Prostate gland (tissue), 2 donors: ENCODE data around the gene CADPS. TPM values are rescaled to one million over a fixed set of nuclear protein-coding genes. Genes with fewer than 3 reads are reported as not detected.

Experiments used
- DNase-seq: peaks from one replicate; pipeline ENCODE4 v3.0.0-alpha.2; 2019; ENCODE audit warnings: low spot score
- H3K27ac ChIP-seq, 2 donors: fragments of 200-600 bp; sonication (generic); 2 replicates each; pipeline ENCODE4 v1.5.1; 2017 to 2019
- H3K27me3 ChIP-seq: fragments of 200-600 bp; sonication (generic); replicated peaks from 2 replicates; pipeline ENCODE4 v1.5.1; 2019; ENCODE audit not compliant: insufficient read depth
- H3K36me3 ChIP-seq, 2 donors: fragments of 200-600 bp; sonication (generic); 1 replicate in 1 of 2; 2 replicates in 1 of 2; pipeline versions ENCODE4 v1.5.1 to v1.8.1; 2017 to 2019
- H3K4me1 ChIP-seq: fragments of 200-600 bp; sonication (generic); replicated peaks from 2 replicates; pipeline ENCODE4 v1.5.1; 2019
- H3K4me3 ChIP-seq, 2 donors: fragments of 200-600 bp; sonication (generic); 2 replicates each; pipeline ENCODE4 v1.5.1; 2017 to 2019
- H3K9me3 ChIP-seq: fragments of 200-600 bp; sonication (generic); 2 replicates; pipeline ENCODE4 v1.5.1; 2017
- CTCF ChIP-seq, 4 experiments: fragments of 200-600 bp in 2 of 4; fragments of 450-650 bp in 2 of 4; sonication (generic) in 2 of 4; IDR thresholded peaks; 1 replicate in 3 of 4; 2 replicates in 1 of 4; pipeline ENCODE4 v1.5.1; 2016 to 2019; ENCODE audit warnings: antibody characterized with exemption in 4 of 4, mild to moderate bottlenecking in 2 of 4, moderate library complexity in 2 of 4
- POLR2A ChIP-seq: fragments of 450-650 bp; IDR thresholded peaks from one replicate; pipeline ENCODE4 v1.6.1; 2016; ENCODE audit warnings: antibody characterized with exemption, mild to moderate bottlenecking
- POLR2AphosphoS5 ChIP-seq: sonication (generic); formaldehyde crosslinking; IDR thresholded peaks from one replicate; pipeline ENCODE4 v1.6.1; 2017; ENCODE audit warnings: antibody characterized with exemption
- WGBS: methylation state at CpG from one replicate; pipeline ENCODE4 v1.1.5; 2018; 5-methylcytosine and 5-hydroxymethylcytosine counted together
- intact Hi-C: fragments of 100-400 bp; cut with DNase I; formaldehyde crosslinking; loops from one replicate; pipeline ENCODE4 v1.14.2; 2022
- total RNA-seq, 2 donors: library from RNA; depleted of rRNA; stranded (reverse); fragments of >200 nt; gene quantifications; one replicate each; pipeline ENCODE4 v1.1.0, GENCODE V29; 2016

Gene CADPS
- total RNA-seq, 2 donors from 2014 or later = 4.0 to 7.7 TPM

GRCh38 chr3:62368705-62369475, 506.3 kb downstream of the CADPS start:
- TF ChIP-seq POLR2AphosphoS5 (no peak), POLR2A (no peak), CTCF (IDR thresholded peaks at IDR 0.05) (no peak)
- Histone ChIP-seq H3K4me1 (peaks cover 3% of the 10 kb centered on the region), H3K27me3 (peaks cover 58% of the 10 kb centered on the region), H3K4me3 (no peak overlapping the region), H3K9me3 (no peaks in the 10 kb centered on the region), H3K36me3 (no peaks in the 10 kb centered on the region), H3K27ac (no peak overlapping the region)
- 3% methylated on average over 57 of the region's 58 CpGs for WGBS
- no peak for DNase-seq
- intact Hi-C loops = no loop called here

DNA sequence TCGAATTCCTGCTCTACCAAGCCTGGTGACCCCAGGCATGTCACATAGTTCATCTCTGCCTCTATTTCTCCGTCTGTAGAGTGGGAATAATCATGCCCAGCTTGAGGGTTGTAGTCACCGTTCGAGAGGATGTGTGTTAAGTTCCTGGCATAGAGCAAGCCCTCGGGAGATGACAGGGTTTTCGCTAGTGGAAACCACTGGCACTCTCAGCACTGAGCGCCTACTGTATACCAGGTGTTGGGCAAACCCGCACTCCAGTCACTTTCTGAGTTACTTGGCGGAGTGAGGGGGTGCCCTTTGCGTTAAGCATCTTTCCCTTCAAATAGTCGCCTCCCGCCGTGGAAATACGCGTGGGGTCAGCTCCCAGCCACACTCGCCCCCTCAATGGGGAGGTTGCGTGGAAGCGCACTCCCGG, 506.9 kb downstream of the CADPS start:
- no peak overlapping the region for H3K27ac ChIP-seq
- no peak overlapping the region for H3K4me3 ChIP-seq
- TF ChIP-seq POLR2AphosphoS5 (no peak), CTCF (IDR thresholded peaks at IDR 0.05) (no peak), POLR2A (no peak)
- no peaks in the 10 kb centered on the region for H3K36me3 ChIP-seq
- DNase-seq = no peak
- no peaks in the 10 kb centered on the region for H3K9me3 ChIP-seq
- intact Hi-C loops = no loop called here
- 4% methylated on average over 19 of the region's 19 CpGs for WGBS
- peaks cover 3% of the 10 kb centered on the region for H3K4me1 ChIP-seq
- H3K27me3 ChIP-seq = peaks cover 52% of the 10 kb centered on the region

GRCh38 chr3:62367763-62368195, 507.4 kb downstream of the CADPS start:
- intact Hi-C loops = no loop called here
- TF ChIP-seq CTCF (IDR thresholded peaks at IDR 0.05) (no peak), POLR2A (no peak), POLR2AphosphoS5 (no peak)
- Histone ChIP-seq H3K4me3 (no peak overlapping the region), H3K4me1 (peaks cover 2% of the 10 kb centered on the region), H3K27ac (no peak overlapping the region), H3K36me3 (no peaks in the 10 kb centered on the region), H3K9me3 (no peaks in the 10 kb centered on the region), H3K27me3 (peaks cover 49% of the 10 kb centered on the region)
- 6% methylated on average over 25 of the region's 25 CpGs for WGBS
- DNase-seq = no peak

GRCh38 chr3:62366126-62366484, 509.1 kb downstream of the CADPS start:
- no peaks in the 10 kb centered on the region for H3K4me1 ChIP-seq
- no peaks in the 10 kb centered on the region for H3K36me3 ChIP-seq
- H3K27ac ChIP-seq = no peak overlapping the region
- H3K9me3 ChIP-seq = no peaks in the 10 kb centered on the region
- H3K4me3 ChIP-seq = no peak overlapping the region
- TF ChIP-seq CTCF (IDR thresholded peaks at IDR 0.05) = no peak
- TF ChIP-seq POLR2A = no peak
- TF ChIP-seq POLR2AphosphoS5 = no peak
- intact Hi-C loops = no loop called here
- peaks cover 33% of the 10 kb centered on the region for H3K27me3 ChIP-seq
- 35% methylated on average over 4 of the region's 4 CpGs for WGBS
- DNase-seq = no peak
